GM15510 (cell line): ENCODE measurements around the gene CLSTN2.

ENCODE experiments used
- POLR2A ChIP-seq: IDR thresholded peaks from 3 replicates; pipeline ENCODE4 v1.6.1; 2011; ENCODE audit warnings: borderline replicate concordance; ENCODE audit not compliant: insufficient read length; ENCODE audit errors: extremely low read depth

The CLSTN2 gene

DNA sequence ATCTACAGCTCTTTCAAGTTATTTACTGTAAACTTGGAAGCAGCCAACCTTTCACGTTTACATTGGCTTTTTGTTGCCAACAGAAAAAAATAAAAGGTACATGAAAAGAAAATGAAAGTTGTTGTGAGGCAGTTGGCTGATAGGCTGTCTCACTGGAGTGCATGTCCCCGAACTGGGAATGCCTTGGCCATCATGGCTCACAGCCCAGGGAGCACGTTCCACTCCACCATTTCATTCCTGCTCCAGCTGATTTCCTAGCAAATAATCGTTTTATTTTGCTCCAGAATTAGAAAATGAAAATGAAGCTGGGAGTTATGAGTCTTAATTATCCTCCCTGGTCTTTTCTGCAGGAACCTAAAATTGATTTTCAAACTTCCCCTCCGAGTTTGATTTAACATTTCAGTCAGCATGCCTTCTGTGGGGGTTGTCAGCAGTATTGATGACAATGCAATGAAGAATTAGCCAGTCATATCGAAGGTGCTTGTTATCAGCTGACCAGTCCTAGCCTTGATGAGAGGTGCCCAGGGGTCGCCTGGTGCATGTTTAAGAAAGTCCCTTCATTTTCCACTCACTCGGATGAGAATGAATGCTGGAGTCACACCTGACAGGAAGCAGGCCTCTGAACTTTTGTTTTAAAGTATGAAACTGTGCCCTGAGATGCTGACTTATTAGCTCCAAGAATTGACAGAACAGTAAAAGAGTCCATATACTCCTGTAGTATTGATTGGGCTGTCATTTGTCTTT, 449.2 kb downstream of the CLSTN2 start:
- no peak for TF ChIP-seq POLR2A

DNA sequence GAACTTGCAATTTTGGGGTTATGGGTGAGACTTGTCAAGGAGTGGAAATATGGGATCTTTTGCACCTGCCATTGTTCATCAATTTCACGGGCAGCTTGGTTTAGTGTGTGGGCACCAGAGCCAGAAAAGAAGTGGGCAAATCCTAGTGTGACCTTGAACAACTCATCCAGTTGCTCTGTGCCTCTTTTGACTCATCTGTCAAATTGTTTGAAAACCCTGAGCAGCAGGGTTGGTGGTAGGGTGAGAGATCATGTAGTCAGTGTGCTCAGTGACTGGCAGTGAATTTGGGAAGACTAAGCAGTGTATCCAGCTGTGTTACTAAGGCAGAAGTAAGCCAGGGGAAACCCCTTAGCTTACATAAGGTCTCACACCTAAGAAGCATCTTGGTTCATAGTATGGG, 449.9 kb downstream of the CLSTN2 start:
- TF ChIP-seq POLR2A: no peak

- no peak for TF ChIP-seq POLR2A
Observed at GRCh38 chr3:140386357-140387100, 451.5 kb downstream of the CLSTN2 start.

DNA sequence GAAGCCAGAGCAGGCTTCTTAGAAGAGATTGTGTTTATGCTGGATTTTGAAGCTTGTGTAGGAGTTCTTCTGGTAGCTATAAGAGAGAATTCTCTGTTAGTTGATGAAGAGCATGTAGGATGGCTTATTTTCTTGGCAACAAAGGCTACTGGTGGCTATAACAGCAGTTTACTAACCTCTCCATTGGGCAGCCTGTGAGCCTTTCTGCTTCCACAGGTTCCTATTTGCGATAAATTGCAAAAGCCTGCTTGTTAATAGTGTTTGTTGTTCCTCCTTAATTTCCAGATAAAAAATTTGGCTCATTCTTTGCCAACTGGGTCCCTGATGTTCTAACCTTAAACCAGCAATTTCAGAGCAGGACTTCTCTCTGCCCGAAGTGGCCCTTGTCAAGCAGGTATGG, 452.3 kb downstream of the CLSTN2 start:
- TF ChIP-seq POLR2A: no peak

DNA sequence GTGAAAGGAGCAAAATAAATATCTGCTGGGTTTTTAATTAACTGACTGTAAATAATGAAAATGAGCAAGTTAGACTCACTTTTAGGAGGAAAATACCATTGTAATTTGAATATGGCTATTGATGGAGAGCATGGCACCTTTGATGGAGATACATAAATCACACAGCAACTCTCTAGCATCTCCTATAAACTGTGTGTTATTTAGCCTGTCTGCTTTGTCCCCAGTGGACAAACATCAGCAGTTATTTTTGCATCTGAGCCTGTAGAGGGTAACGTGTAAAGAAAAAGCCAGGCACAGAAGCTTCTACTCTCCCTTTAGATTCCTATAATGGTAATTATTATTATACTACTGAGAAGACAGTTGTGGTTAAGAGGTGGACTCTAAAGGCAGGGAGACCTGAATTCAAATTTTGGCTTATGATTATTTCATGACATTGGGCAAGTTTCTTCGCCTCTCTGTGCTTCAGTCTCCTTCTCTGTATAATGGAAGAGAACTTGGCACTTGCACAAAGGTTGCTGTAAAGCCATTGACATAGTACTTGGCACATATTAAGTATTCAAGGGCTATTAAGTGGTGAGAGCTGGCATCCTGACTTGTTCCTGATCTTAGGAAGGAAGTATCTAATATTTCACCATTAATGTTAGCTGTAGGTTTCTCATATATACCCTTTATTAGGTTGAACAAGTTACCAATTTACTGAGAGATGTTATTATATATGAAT, 453.4 kb downstream of the CLSTN2 start:
- TF ChIP-seq POLR2A: no peak

DNA sequence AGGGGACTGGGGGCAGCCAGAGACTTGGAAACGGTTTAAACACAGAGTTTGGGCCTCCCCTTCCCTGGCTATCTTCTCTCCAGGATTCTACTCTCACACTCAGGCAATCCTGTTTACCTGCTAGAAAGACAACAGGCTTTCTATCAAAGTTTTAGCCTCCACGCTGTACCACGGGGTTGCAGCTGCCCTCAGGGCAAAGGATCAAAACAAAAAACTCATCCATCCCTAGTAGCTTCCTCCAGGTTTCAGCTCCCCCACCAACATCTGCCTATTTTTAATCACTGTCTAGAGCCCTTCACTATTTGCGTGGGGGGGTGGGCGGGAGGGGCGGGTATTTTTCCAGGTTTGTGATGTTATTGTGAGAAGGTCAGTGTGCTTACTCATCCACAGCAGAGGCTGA, 456.1 kb downstream of the CLSTN2 start:
- TF ChIP-seq POLR2A: no peak

- no peak for TF ChIP-seq POLR2A
Observed at GRCh38 chr3:140394488-140395133, 459.6 kb downstream of the CLSTN2 start.

DNA sequence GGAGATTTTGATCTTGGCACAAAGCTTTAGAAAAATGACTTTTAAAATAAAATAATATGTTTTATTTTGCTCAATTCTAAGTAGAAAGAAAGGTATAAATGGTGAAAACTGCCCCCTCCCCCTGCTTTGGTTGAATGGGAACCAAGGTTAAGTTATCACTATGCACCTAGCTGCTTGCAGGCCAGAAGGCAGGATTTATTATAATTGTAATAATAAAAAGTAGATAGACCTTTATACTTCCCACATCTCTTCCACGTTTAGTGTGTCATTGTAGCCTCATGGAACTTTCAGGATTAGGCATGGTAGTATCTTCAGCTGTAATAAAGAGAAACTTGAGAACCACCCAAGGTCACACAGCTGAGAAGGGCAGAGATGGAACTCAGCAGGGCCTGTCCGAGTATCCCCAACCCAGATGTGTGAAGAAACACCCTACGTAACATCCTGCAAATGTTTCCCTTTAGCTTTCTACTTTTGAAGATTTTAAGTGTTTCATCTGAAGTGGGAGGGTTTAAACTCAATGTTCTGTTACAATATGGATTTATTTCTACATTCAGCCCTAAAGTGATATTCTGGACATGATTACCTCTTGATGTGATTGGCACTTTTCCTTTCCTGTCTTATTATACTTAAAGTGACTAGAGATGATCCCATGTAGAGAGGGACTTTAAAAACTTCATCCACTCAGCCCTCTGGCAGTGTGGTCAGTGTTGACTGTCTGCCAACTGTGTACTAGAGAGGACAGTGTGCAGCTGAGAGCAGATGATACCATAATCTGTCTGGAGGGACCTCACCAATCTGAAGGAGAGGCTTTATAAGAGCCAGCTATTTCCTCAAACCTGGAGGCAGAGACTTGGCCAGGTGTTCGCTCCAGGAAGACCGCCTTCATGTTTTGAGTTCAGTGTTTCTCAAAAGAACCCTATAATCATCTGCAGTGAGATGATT, 460.4 kb downstream of the CLSTN2 start:
- TF ChIP-seq POLR2A: no peak

- no peak for TF ChIP-seq POLR2A
Observed at GRCh38 chr3:140396110-140396509, 461.1 kb downstream of the CLSTN2 start.

DNA sequence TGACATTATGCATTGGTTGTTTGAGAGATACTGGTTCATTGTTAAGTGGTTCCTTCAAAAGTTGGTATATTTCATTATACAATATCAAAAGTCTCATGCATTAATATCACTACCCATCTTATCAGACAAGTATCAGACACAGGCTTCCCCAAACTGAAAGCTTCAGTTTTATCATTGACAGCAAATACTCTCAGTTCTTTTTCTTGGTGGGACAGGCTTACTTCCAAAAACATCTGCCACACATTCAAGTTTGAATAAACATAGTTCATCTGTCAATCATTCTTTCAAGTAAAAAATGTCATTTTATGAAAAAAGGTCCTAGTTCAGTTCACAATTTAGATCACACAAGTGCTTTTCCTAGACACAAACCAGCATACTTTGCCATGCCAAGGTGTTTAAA, 462.9 kb downstream of the CLSTN2 start:
- no peak for TF ChIP-seq POLR2A

DNA sequence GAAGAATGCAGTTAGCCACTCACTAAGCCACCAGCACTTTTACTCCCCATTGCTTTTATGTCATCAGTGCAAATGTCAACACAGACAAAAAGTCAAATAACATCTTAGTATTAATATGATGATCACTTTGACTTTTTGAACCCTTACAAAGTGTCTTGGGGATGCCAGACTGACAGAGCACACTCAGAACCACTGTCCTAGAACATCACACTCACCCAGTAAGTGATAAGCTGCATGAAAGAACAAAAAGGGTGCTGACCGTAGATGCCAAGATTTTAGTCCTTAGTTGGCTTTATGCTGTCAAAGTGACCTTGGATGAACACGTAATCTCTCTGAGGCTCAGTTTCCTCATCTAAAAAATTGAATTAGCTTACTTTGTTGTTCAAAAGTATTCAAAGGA, 463.4 kb downstream of the CLSTN2 start:
- no peak for TF ChIP-seq POLR2A

GRCh38 chr3:140399871-140400270, 464.9 kb downstream of the CLSTN2 start:
- no peak for TF ChIP-seq POLR2A

DNA sequence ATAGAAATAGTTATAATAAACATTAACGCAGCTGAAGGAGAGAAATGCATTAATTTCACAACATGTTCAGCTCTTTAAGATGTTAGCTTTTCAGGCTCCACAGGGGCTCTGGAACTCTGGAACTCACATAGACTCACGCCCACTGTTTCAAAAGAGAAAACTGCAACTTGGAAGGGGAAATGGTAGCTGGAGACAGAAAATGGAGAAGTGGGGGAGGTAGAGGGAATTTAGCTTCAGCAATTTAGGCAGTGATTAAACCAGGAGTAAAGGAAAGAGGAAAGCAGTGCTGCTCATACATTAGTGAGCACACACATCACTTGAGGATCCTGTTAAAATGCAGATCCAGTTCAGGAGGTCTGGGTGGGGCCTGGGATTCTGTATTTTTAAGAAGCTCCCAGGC, 468.1 kb downstream of the CLSTN2 start:
- TF ChIP-seq POLR2A: no peak

DNA sequence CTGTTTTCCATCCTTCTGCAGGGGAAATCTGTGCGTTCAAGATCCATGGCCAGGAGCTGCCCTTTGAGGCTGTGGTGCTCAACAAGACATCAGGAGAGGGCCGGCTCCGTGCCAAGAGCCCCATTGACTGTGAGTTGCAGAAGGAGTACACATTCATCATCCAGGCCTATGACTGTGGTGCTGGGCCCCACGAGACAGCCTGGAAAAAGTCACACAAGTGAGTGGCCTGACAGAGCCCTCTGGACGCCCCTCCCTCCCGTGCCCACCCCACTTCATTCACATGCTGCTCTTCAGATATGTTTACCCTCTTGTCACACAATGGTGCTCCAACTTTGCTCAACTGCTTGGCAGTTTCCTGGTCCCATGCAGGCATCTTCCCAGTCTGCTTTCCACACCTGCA, 468.6 kb downstream of the CLSTN2 start:
- no peak for TF ChIP-seq POLR2A
